ENCODE results near the gene POLR1A.

Gene POLR1A

GRCh38 chr2:86027196-86027921 lies 78.3 kb downstream of the POLR1A start:
- no peak overlapping the region for H3K4me3 ChIP-seq (ENCODE audit: low read depth, low read length)
- no peak for TF ChIP-seq CTCF (conservative IDR thresholded peaks at IDR 0.05; ENCODE audit: low read depth, low read length)
- DNase-seq (ENCODE audit: low read depth) = no peak

GRCh38 chr2:86026744-86027065 lies 79.0 kb downstream of the POLR1A start:
- no peak for DNase-seq (ENCODE audit: low read depth)
- TF ChIP-seq CTCF (conservative IDR thresholded peaks at IDR 0.05; ENCODE audit: low read depth, low read length) = no peak
- H3K4me3 ChIP-seq (ENCODE audit: low read depth, low read length) = no peak overlapping the region

GRCh38 chr2:86025976-86026743 lies 79.5 kb downstream of the POLR1A start:
- no peak for TF ChIP-seq CTCF (conservative IDR thresholded peaks at IDR 0.05; ENCODE audit: low read depth, low read length)
- no peak overlapping the region for H3K4me3 ChIP-seq (ENCODE audit: low read depth, low read length)
- no peak for DNase-seq (ENCODE audit: low read depth)

- DNase-seq (ENCODE audit: low read depth) = peak; percentile 47
- TF ChIP-seq CTCF (conservative IDR thresholded peaks at IDR 0.05; ENCODE audit: low read depth, low read length) = peak; percentile 51
- H3K4me3 ChIP-seq (ENCODE audit: low read depth, low read length) = no peak overlapping the region
These were observed 80.4 kb downstream of the POLR1A start for GRCh38 chr2:86025229-86025820.

- DNase-seq (ENCODE audit: low read depth) = no peak
- TF ChIP-seq CTCF (conservative IDR thresholded peaks at IDR 0.05; ENCODE audit: low read depth, low read length) = no peak
- no peak overlapping the region for H3K4me3 ChIP-seq (ENCODE audit: low read depth, low read length)
These were observed 82.3 kb downstream of the POLR1A start for GRCh38 chr2:86023366-86023712.

GRCh38 chr2:86022661-86023365 lies 82.9 kb downstream of the POLR1A start:
- TF ChIP-seq CTCF (conservative IDR thresholded peaks at IDR 0.05; ENCODE audit: low read depth, low read length) = no peak
- no peak overlapping the region for H3K4me3 ChIP-seq (ENCODE audit: low read depth, low read length)
- no peak for DNase-seq (ENCODE audit: low read depth)
